ENCODE results near the gene MYOG.

DNA sequence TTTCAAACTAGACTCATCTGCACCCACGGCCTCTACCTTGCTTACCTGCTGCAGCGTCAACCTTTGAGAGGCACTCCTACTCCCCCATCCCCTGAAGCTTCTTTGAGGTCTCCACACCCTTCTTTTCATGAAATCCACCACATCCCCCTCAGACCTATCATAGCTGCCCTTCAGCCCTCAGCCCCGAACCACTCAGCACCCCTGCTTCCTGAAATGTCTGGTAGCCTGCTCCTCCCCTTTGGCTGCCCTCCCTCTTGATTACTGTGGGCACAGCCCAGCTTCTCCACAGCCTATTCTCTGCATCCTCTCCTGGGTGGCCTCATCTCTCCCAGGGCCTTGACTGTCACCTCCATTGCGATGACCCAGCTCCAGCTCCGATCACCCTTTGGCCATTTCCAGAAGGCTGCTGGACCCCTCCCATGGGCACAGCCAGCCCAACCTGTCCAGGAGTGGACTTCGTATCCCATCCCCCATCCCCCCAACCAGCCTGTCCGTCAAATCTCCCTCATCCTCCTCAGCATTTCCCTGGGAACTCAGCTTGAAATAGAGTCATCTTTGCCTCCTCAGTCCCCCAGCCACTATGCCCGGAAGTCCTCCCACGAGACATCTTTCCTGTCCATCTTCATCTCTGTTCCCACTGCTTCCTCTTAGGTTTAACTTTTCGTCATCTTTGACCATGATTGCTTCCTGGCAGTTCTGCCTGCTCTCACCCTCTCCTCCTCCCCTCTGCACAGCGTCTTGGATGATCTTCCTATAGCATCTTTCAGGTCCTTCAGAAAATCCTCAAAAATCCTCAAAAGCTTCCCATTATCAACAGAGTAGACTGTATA, 35.6 kb upstream of the MYOG start:
- no peak for TF ChIP-seq POLR2A (IDR thresholded peaks at IDR 0.05; ENCODE audit: extremely low read depth, insufficient read length)
- TF ChIP-seq, protein P1, sequence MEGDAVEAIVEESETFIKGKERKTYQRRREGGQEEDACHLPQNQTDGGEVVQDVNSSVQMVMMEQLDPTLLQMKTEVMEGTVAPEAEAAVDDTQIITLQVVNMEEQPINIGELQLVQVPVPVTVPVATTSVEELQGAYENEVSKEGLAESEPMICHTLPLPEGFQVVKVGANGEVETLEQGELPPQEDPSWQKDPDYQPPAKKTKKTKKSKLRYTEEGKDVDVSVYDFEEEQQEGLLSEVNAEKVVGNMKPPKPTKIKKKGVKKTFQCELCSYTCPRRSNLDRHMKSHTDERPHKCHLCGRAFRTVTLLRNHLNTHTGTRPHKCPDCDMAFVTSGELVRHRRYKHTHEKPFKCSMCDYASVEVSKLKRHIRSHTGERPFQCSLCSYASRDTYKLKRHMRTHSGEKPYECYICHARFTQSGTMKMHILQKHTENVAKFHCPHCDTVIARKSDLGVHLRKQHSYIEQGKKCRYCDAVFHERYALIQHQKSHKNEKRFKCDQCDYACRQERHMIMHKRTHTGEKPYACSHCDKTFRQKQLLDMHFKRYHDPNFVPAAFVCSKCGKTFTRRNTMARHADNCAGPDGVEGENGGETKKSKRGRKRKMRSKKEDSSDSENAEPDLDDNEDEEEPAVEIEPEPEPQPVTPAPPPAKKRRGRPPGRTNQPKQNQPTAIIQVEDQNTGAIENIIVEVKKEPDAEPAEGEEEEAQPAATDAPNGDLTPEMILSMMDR (IDR thresholded peaks at IDR 0.05; ENCODE audit: low read depth, low read length), result no peak

All from NB4 (cell line).